HG03521 (cell line): ENCODE data around the gene RAB20.
"Not testable (repeated sequence)": the region's sequence is repeated elsewhere in the genome, so short reads cannot be mapped to it uniquely, and the experiment has no call there.

Experiments
- ATAC-seq: cut with Tn5 transposase; IDR thresholded peaks from one replicate; pipeline ENCODE4 v1.9.1; 2021; ENCODE audit warnings: mild to moderate bottlenecking, moderate library complexity; ENCODE audit not compliant: unreplicated experiment

The RAB20 gene

GRCh38 chr13:110555601-110556223, 5.8 kb downstream of the RAB20 start:
- ATAC-seq: no peak

GRCh38 chr13:110554946-110555345, 6.6 kb downstream of the RAB20 start:
- no peak for ATAC-seq

- no peak for ATAC-seq
Measured at GRCh38 chr13:110554227-110554836, 7.2 kb downstream of the RAB20 start.

GRCh38 chr13:110553417-110553816, 8.1 kb downstream of the RAB20 start:
- no peak for ATAC-seq

GRCh38 chr13:110552767-110553166, 8.8 kb downstream of the RAB20 start:
- ATAC-seq: no peak

- ATAC-seq: no peak
Measured at GRCh38 chr13:110551284-110551683, 10.2 kb downstream of the RAB20 start.

- ATAC-seq: no peak
Measured at GRCh38 chr13:110549795-110550160, 11.7 kb downstream of the RAB20 start.

GRCh38 chr13:110548891-110549794, 12.4 kb downstream of the RAB20 start:
- ATAC-seq: no peak

- no peak for ATAC-seq
Measured at GRCh38 chr13:110546926-110547325, 14.6 kb downstream of the RAB20 start.

- ATAC-seq: no peak
Measured at GRCh38 chr13:110546378-110546777, 15.1 kb downstream of the RAB20 start.

GRCh38 chr13:110542169-110542796, 19.2 kb downstream of the RAB20 start:
- no peak for ATAC-seq

GRCh38 chr13:110541526-110541920, 20.0 kb downstream of the RAB20 start:
- no peak for ATAC-seq

GRCh38 chr13:110540871-110541525, 20.5 kb downstream of the RAB20 start:
- no peak for ATAC-seq

- ATAC-seq: no peak
Measured at GRCh38 chr13:110539894-110540293, 21.6 kb downstream of the RAB20 start.

GRCh38 chr13:110538632-110539031, 22.9 kb downstream of the RAB20 start:
- ATAC-seq: no peak

GRCh38 chr13:110536006-110536693, 25.4 kb downstream of the RAB20 start:
- ATAC-seq: no peak

- no peak for ATAC-seq
Measured at GRCh38 chr13:110535526-110535925, 26.0 kb downstream of the RAB20 start.

- ATAC-seq: no peak
Measured at GRCh38 chr13:110533771-110534670, 27.5 kb downstream of the RAB20 start.

GRCh38 chr13:110532258-110532657, 29.3 kb downstream of the RAB20 start:
- not testable (repeated sequence) for ATAC-seq
